ENCODE results near the gene ANKRA2. TPM values are rescaled to one million over a fixed set of nuclear protein-coding genes. Genes with fewer than 3 reads are reported as not detected.

The ANKRA2 gene
- total RNA-seq = 14.1 TPM
- long read RNA-seq, transcript ANKRA2-201 (9 exons, 2,063 nt) = major isoform, 8 of 17 reads
- long read RNA-seq, partial matches to known transcripts = 2 of 17 reads
- long read RNA-seq, other reads (novel, unspliced or antisense) = 7 of 17 reads

GRCh38 chr5:73565139-73565968, at the start of gene ANKRA2, which contains the start of gene UTP15:
Gene ANKRA2 (minus strand): TSS chr5:73565639. CDS start chr5:73562881, 2,758 bp downstream.
Gene UTP15 (plus strand): TSS chr5:73565743. CDS start chr5:73567345, 1,602 bp downstream.
- intact Hi-C loops (cut with micrococcal nuclease) = no loop called here
- peak; percentile 100 for DNase-seq
- peak; percentile 100 for ATAC-seq

- DNase-seq = no peak
- intact Hi-C loops (cut with micrococcal nuclease) = no loop called here
- no peak for ATAC-seq
These were observed 49.6 kb upstream of the ANKRA2 start for GRCh38 chr5:73615085-73615484.

- DNase-seq (no peak), ATAC-seq (no peak)
- intact Hi-C loops (cut with micrococcal nuclease) = no loop called here
These were observed 47.4 kb upstream of the ANKRA2 start for GRCh38 chr5:73612799-73613198.

GRCh38 chr5:73607228-73607627, 41.8 kb upstream of the ANKRA2 start:
- DNase-seq (no peak), ATAC-seq (no peak)
- intact Hi-C loops (cut with micrococcal nuclease) = no loop called here

- ATAC-seq (no peak), DNase-seq (no peak)
- intact Hi-C loops (cut with micrococcal nuclease) = no loop called here
These were observed 40.8 kb upstream of the ANKRA2 start for GRCh38 chr5:73606206-73606753.

GRCh38 chr5:73605223-73606087, 40.0 kb upstream of the ANKRA2 start:
- DNase-seq (no peak), ATAC-seq (no peak)
- intact Hi-C loops (cut with micrococcal nuclease) = no loop called here

GRCh38 chr5:73603998-73604397, 38.6 kb upstream of the ANKRA2 start:
- intact Hi-C loops (cut with micrococcal nuclease) = no loop called here

GRCh38 chr5:73599380-73599779, 33.9 kb upstream of the ANKRA2 start:
- DNase-seq = no peak
- ATAC-seq = no peak
- intact Hi-C loops (cut with micrococcal nuclease) = no loop called here

More at GRCh38 chr5:73603998-73604397, 38.6 kb upstream of the ANKRA2 start:
- DNase-seq (no peak), ATAC-seq (no peak)

GRCh38 chr5:73596705-73597328, 31.4 kb upstream of the ANKRA2 start:
- ATAC-seq (no peak), DNase-seq (no peak)
- intact Hi-C loops (cut with micrococcal nuclease) = no loop called here

GRCh38 chr5:73592551-73592950, 27.1 kb upstream of the ANKRA2 start:
- no peak for ATAC-seq
- DNase-seq = no peak
- intact Hi-C loops (cut with micrococcal nuclease) = no loop called here

GRCh38 chr5:73591698-73592501, 26.5 kb upstream of the ANKRA2 start:
- intact Hi-C loops (cut with micrococcal nuclease) = loop anchor here (1.0 kb wide), 1 partner anchor 200 kb away; no protein-coding TSS in a partner anchor
- no peak for ATAC-seq
- DNase-seq = no peak

GRCh38 chr5:73591102-73591695, 25.8 kb upstream of the ANKRA2 start:
- DNase-seq = no peak
- intact Hi-C loops (cut with micrococcal nuclease) = loop anchor here (1.0 kb wide), 1 partner anchor 201 kb away; no protein-coding TSS in a partner anchor
- ATAC-seq = peak; percentile 68

- intact Hi-C loops (cut with micrococcal nuclease) = no loop called here
These were observed 22.5 kb upstream of the ANKRA2 start for GRCh38 chr5:73587923-73588322.

GRCh38 chr5:73582285-73583145, 17.1 kb upstream of the ANKRA2 start:
- intact Hi-C loops (cut with micrococcal nuclease) = no loop called here
- DNase-seq (no peak), ATAC-seq (no peak)

More at GRCh38 chr5:73587923-73588322, 22.5 kb upstream of the ANKRA2 start:
- ATAC-seq (no peak), DNase-seq (no peak)

- intact Hi-C loops (cut with micrococcal nuclease) = no loop called here
- ATAC-seq (no peak), DNase-seq (no peak)
These were observed 619 bp upstream of the ANKRA2 start for GRCh38 chr5:73565969-73566547.

- ATAC-seq = peak; percentile 2
- intact Hi-C loops (cut with micrococcal nuclease) = no loop called here
These were observed 764 bp downstream of the ANKRA2 start for GRCh38 chr5:73564675-73565074.

More at GRCh38 chr5:73564675-73565074, 764 bp downstream of the ANKRA2 start:
- DNase-seq = no peak
